Mesodermal cell (in vitro differentiated cells): ENCODE measurements around the gene GJB6.

ENCODE experiments used
- H3K27ac ChIP-seq: 2 replicates; pipeline ENCODE4 v1.7.0; 2013; ENCODE audit warnings: mild to moderate bottlenecking, low read depth, low read length, moderate library complexity; ENCODE audit not compliant: severe bottlenecking
- H3K36me3 ChIP-seq: 2 replicates; pipeline ENCODE4 v1.7.1; 2013; ENCODE audit warnings: mild to moderate bottlenecking, low read length, moderate library complexity; ENCODE audit not compliant: control insufficient read depth, insufficient read depth
- H3K4me1 ChIP-seq: one replicate; pipeline ENCODE4 v1.7.1; 2013; ENCODE audit warnings: mild to moderate bottlenecking, low read length; ENCODE audit not compliant: insufficient read depth, control insufficient read depth, poor library complexity, severe bottlenecking
- H3K4me3 ChIP-seq: 2 replicates; pipeline ENCODE4 v1.7.0; 2013; ENCODE audit warnings: low read length, control low read depth, mild to moderate bottlenecking; ENCODE audit not compliant: insufficient read depth, poor library complexity, severe bottlenecking; ENCODE audit errors: extremely low read depth
- H3K9me3 ChIP-seq: 2 replicates; pipeline ENCODE4 v1.7.1; 2013; ENCODE audit warnings: mild to moderate bottlenecking, low read length, moderate library complexity; ENCODE audit not compliant: control insufficient read depth
- WGBS, 2 experiments: methylation state at CpG; one replicate each; pipeline ENCODE4 v1.1.5; 2013; ENCODE audit warnings: missing lambda C conversion rate in 2 of 2; ENCODE audit not compliant: insufficient coverage in 2 of 2; 5-methylcytosine and 5-hydroxymethylcytosine counted together

GJB6 gene

GRCh38 chr13:20193907-20194631, 38.0 kb downstream of the GJB6 start:
- Histone ChIP-seq H3K36me3 (no peaks in the 10 kb centered on the region), H3K4me3 (no peak overlapping the region), H3K27ac (no peak overlapping the region), H3K9me3 (no peaks in the 10 kb centered on the region), H3K4me1 (peaks cover 17% of the 10 kb centered on the region)
- WGBS, 2 experiments, result 11 to 15% methylated on average over 16 to 21 of the region's 27 CpGs

- peak overlapping the region; percentile 40 for H3K4me3 ChIP-seq
- H3K36me3 ChIP-seq, result no peaks in the 10 kb centered on the region
- H3K4me1 ChIP-seq, result peaks cover 17% of the 10 kb centered on the region
- WGBS, 2 experiments, result 1 to 3% methylated on average over 25 to 29 of the region's 53 CpGs
- H3K9me3 ChIP-seq, result no peaks in the 10 kb centered on the region
- H3K27ac ChIP-seq, result no peak overlapping the region
Observed at GRCh38 chr13:20193162-20193906, 38.8 kb downstream of the GJB6 start.

- Histone ChIP-seq H3K36me3 (no peaks in the 10 kb centered on the region), H3K4me3 (peak within 1 kb of the TSS; percentile 40), H3K4me1 (peaks cover 17% of the 10 kb centered on the region), H3K9me3 (no peaks in the 10 kb centered on the region), H3K27ac (no peak within 1 kb of the TSS)
- WGBS, 2 experiments, result 0% methylated on average over 12 to 19 of the region's 39 CpGs
Observed at GRCh38 chr13:20192836-20193161, 39.3 kb downstream of the GJB6 start, which contains the start of gene GJB2. GJB2 (minus strand) TSS chr13:20192938; CDS start chr13:20189581, 3,357 bp downstream.

- WGBS, 2 experiments, result 0 to 1% methylated on average over 60 to 64 of the region's 73 CpGs
- Histone ChIP-seq H3K4me1 (peaks cover 17% of the 10 kb centered on the region), H3K4me3 (peak overlapping the region; percentile 40), H3K27ac (no peak overlapping the region), H3K36me3 (no peaks in the 10 kb centered on the region), H3K9me3 (no peaks in the 10 kb centered on the region)
Observed at GRCh38 chr13:20192158-20192835, 39.8 kb downstream of the GJB6 start.

GRCh38 chr13:20191311-20192157, 40.6 kb downstream of the GJB6 start:
- H3K9me3 ChIP-seq, result no peaks in the 10 kb centered on the region
- H3K4me3 ChIP-seq, result peak overlapping the region; percentile 40
- H3K36me3 ChIP-seq, result no peaks in the 10 kb centered on the region
- peaks cover 17% of the 10 kb centered on the region for H3K4me1 ChIP-seq
- 21 to 28% methylated on average over 16 to 22 of the region's 24 CpGs for WGBS, 2 experiments
- H3K27ac ChIP-seq, result no peak overlapping the region

- no peaks in the 10 kb centered on the region for H3K36me3 ChIP-seq
- peaks cover 17% of the 10 kb centered on the region for H3K4me1 ChIP-seq
- no peak overlapping the region for H3K4me3 ChIP-seq
- no peaks in the 10 kb centered on the region for H3K9me3 ChIP-seq
- no peak overlapping the region for H3K27ac ChIP-seq
- WGBS, 2 experiments, result 82 to 85% methylated on average over 14 to 15 of the region's 16 CpGs
Observed at GRCh38 chr13:20190481-20191310, 41.4 kb downstream of the GJB6 start.

GRCh38 chr13:20190076-20190475, 42.0 kb downstream of the GJB6 start:
- Histone ChIP-seq H3K4me3 (no peak overlapping the region), H3K4me1 (peaks cover 17% of the 10 kb centered on the region), H3K9me3 (no peaks in the 10 kb centered on the region), H3K36me3 (no peaks in the 10 kb centered on the region), H3K27ac (no peak overlapping the region)
- 84 to 97% methylated on average over 5 of the region's 5 CpGs for WGBS, 2 experiments

- peaks cover 17% of the 10 kb centered on the region for H3K4me1 ChIP-seq
- H3K27ac ChIP-seq, result no peak overlapping the region
- H3K4me3 ChIP-seq, result no peak overlapping the region
- H3K9me3 ChIP-seq, result no peaks in the 10 kb centered on the region
- H3K36me3 ChIP-seq, result no peaks in the 10 kb centered on the region
- WGBS, 2 experiments, result 92 to 97% methylated on average over 20 to 25 of the region's 28 CpGs
Observed at GRCh38 chr13:20188667-20189553, 43.2 kb downstream of the GJB6 start.

- Histone ChIP-seq H3K9me3 (no peaks in the 10 kb centered on the region), H3K4me1 (peaks cover 2% of the 10 kb centered on the region), H3K27ac (no peak overlapping the region), H3K4me3 (no peak overlapping the region), H3K36me3 (no peaks in the 10 kb centered on the region)
- WGBS, 2 experiments, result 82 to 83% methylated on average over 6 of the region's 6 CpGs
Observed at GRCh38 chr13:20186771-20187170, 45.3 kb downstream of the GJB6 start.
